A549 (cell line): ENCODE measurements around the gene ADAP2.
"Not testable (repeated sequence)": the region's sequence is repeated elsewhere in the genome, so short reads cannot be mapped to it uniquely, and the experiment has no call there.

Source experiments
- EP300 ChIP-seq, 2 experiments: fragments of >200 bp; sonication (Bioruptor Twin); formaldehyde crosslinking; IDR thresholded peaks; 2 replicates in 1 of 2; 3 replicates in 1 of 2; pipeline ENCODE4 v1.6.1; 2016 to 2017
- ESRRA ChIP-seq: fragments of 150-350 bp; IDR thresholded peaks from 2 replicates; pipeline ENCODE4 v1.6.1; 2014; ENCODE audit warnings: mild to moderate bottlenecking, low read length, borderline replicate concordance
- JUNB ChIP-seq: fragments of >200 bp; sonication (Bioruptor Twin); formaldehyde crosslinking; IDR thresholded peaks from 2 replicates; pipeline ENCODE4 v1.6.1; 2016
- TF ChIP-seq, protein P1 (sequence below): IDR thresholded peaks from 2 replicates; pipeline ENCODE4 v1.6.1; 2012
- TF ChIP-seq, protein P2 (sequence below): fragments of 200-600 bp; sonication (generic); IDR thresholded peaks from 2 replicates; pipeline ENCODE4 v1.6.1; 2016; ENCODE audit warnings: antibody characterized with exemption, mild to moderate bottlenecking, moderate library complexity
- TF ChIP-seq, protein P3 (sequence below): fragments of >200 bp; sonication (Bioruptor Twin); formaldehyde crosslinking; IDR thresholded peaks from 3 replicates; pipeline ENCODE4 v1.5.1; 2016
- TF ChIP-seq, protein P4 (sequence below): IDR thresholded peaks from 2 replicates; pipeline ENCODE4 v1.6.1; 2012

DNA sequence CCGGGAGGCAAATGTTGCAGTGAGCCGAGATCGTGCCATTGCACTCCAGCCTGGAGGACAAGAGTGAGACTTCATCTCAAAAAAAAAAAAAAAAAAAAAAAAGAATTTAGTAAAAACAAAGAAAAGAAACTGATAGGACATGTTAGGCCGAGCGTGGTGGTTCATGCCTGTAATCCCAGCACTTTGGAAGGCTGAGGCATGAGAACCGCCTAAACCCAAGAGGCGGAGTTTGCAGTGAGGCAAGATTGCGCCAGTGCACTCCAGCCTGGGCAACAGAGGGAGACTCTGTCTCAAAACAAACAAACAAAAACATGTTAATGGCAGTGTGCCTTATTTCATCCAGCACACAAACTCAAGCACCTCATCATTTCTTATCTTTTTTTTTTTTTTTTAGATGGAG, 42.6 kb downstream of the ADAP2 start:
- TF ChIP-seq, protein P1, sequence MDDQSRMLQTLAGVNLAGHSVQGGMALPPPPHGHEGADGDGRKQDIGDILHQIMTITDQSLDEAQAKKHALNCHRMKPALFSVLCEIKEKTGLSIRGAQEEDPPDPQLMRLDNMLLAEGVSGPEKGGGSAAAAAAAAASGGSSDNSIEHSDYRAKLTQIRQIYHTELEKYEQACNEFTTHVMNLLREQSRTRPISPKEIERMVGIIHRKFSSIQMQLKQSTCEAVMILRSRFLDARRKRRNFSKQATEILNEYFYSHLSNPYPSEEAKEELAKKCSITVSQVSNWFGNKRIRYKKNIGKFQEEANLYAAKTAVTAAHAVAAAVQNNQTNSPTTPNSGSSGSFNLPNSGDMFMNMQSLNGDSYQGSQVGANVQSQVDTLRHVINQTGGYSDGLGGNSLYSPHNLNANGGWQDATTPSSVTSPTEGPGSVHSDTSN: not testable (repeated sequence)
- TF ChIP-seq, protein P2, sequence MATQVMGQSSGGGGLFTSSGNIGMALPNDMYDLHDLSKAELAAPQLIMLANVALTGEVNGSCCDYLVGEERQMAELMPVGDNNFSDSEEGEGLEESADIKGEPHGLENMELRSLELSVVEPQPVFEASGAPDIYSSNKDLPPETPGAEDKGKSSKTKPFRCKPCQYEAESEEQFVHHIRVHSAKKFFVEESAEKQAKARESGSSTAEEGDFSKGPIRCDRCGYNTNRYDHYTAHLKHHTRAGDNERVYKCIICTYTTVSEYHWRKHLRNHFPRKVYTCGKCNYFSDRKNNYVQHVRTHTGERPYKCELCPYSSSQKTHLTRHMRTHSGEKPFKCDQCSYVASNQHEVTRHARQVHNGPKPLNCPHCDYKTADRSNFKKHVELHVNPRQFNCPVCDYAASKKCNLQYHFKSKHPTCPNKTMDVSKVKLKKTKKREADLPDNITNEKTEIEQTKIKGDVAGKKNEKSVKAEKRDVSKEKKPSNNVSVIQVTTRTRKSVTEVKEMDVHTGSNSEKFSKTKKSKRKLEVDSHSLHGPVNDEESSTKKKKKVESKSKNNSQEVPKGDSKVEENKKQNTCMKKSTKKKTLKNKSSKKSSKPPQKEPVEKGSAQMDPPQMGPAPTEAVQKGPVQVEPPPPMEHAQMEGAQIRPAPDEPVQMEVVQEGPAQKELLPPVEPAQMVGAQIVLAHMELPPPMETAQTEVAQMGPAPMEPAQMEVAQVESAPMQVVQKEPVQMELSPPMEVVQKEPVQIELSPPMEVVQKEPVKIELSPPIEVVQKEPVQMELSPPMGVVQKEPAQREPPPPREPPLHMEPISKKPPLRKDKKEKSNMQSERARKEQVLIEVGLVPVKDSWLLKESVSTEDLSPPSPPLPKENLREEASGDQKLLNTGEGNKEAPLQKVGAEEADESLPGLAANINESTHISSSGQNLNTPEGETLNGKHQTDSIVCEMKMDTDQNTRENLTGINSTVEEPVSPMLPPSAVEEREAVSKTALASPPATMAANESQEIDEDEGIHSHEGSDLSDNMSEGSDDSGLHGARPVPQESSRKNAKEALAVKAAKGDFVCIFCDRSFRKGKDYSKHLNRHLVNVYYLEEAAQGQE: not testable (repeated sequence)
- not testable (repeated sequence) for TF ChIP-seq ESRRA; EP300 (IDR thresholded peaks at IDR 0.05); JUNB
- TF ChIP-seq, protein P3, sequence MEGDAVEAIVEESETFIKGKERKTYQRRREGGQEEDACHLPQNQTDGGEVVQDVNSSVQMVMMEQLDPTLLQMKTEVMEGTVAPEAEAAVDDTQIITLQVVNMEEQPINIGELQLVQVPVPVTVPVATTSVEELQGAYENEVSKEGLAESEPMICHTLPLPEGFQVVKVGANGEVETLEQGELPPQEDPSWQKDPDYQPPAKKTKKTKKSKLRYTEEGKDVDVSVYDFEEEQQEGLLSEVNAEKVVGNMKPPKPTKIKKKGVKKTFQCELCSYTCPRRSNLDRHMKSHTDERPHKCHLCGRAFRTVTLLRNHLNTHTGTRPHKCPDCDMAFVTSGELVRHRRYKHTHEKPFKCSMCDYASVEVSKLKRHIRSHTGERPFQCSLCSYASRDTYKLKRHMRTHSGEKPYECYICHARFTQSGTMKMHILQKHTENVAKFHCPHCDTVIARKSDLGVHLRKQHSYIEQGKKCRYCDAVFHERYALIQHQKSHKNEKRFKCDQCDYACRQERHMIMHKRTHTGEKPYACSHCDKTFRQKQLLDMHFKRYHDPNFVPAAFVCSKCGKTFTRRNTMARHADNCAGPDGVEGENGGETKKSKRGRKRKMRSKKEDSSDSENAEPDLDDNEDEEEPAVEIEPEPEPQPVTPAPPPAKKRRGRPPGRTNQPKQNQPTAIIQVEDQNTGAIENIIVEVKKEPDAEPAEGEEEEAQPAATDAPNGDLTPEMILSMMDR: not testable (repeated sequence)
- TF ChIP-seq, protein P4, sequence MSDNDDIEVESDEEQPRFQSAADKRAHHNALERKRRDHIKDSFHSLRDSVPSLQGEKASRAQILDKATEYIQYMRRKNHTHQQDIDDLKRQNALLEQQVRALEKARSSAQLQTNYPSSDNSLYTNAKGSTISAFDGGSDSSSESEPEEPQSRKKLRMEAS: not testable (repeated sequence)
